SKM-1 (cell line): ENCODE results near the gene VWA8.
"Not testable (repeated sequence)": the region's sequence is repeated elsewhere in the genome, so short reads cannot be mapped to it uniquely, and the experiment has no call there.

Source experiments
- DNase-seq: peaks from one replicate; lab custom pipeline; 2025; ENCODE audit not compliant: unreplicated experiment; lab: John Stamatoyannopoulos, UW

The VWA8 gene

DNA sequence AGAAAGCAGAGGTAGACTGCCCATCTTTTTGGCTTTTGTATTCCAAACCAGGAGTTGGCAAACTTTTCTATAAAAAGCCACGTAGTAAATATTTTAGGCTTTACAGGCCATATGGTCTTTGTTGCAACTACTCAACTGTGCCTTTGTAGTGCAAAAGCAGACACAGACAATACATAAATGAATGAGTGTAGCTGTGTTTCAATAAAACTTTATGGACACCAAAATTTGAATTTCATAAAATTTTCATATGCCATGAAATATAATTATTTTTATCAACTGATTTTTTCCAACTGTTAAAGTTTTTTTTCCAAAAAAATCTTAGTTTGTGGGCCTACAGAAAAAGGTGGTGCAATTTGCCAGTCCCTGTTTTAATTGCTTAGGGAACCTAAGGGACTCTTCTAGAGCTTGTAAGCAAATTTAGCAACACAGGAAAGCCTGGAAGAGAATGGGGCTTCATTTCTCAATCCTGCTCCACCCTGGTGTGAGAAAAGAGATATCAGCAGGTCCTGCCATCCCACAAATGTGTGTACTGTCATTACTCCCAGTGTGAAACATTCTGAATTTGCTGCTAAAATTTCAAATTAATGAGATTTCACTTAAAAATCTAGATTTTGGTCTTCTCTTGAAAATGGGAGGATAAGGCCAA is 309.4 kb downstream of the VWA8 start:
- DNase-seq, result no peak

DNA sequence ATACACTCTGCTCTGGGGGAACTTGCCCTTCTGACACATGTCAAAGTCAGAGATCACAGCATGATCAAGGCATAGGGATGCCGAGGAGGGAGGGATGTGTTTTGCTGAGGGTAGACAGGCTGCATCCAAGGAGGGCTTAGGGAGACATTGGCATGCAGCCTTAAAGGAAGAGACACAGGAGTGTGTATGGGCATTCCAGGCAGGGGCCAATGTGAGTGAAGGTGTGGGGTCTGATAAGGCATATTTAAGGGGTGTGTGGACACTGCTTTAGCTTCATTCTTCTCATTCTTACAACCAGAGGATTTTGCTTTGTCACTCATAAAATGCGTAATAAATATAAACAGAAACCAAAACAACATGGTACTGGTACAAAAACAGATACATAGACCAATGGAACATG is 310.2 kb downstream of the VWA8 start:
- DNase-seq, result no peak

DNA sequence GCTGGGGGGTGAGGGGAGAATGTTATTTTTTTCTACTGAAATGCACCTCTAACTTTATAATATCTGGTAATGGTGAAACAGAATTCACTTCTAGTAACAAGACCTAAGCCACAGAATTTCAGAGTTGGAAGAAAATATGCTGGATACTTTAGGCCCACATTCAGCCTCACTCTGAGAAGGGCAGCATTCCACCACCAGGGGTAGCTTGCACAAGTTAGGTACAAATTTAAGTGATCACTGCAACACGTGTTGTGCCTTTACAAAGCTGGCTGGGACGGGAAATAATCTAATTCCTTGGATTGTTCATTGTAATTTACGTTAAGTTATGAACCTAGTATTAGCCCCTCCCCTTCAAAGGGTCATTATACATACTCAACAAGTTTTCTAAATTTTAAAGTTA is 311.2 kb downstream of the VWA8 start:
- DNase-seq, result no peak

DNA sequence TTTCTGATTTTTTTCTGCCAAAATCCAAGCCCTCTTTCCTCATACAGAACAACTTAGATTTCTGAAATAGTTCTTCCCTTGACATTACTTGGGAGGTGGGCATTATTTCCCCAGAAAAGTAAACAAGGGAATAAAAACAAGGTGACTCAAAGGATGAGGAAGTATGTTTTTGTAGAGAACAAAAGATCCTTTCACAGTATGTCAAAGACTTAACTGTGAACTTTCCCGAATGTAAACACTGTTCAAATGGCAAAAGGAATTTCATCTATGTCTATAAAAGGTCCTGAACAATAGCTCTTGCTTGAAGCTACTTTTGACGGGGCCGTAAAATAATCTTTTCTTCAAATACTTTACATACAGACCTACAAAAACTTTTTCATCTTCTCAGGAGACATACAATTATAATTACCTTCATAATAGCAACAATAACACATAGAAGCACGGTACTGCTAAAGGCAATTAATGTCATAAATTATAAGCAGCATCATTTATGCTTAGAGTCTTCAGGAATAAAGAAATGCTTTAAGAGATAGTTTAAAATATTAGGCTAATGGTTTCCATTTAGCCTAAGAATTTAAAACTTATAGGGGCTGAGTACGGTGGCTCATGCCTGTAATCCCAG is 312.5 kb downstream of the VWA8 start:
- DNase-seq, result no peak

DNA sequence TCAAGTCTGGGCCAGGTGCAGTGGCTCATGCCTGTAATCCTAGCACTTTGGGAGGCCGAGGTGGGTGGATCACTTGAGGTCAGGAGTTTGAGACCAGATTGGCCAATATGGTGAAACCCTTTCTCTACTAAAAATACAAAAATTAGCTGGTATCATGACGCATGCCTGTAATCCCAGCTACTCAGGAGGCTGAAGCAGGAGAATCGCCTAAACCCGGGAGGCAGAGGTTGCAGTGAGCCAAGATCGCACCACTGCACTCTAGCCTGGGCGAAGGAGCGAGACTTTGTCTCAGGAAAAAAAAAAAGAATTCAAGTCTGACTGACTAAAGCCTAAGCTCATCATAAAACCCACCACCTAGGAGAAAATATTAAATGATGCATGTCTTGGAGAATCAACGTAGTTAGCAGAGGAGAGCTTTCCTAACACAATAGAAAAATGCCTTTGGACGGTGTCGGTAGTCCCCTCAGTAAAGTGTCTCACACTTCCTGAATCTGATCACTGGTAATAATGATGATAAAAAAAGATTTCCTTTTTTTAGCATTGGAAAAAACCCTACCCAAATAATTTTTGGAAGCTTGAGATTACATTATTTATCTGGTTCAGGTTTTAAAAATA is 313.1 kb downstream of the VWA8 start:
- DNase-seq, result not testable (repeated sequence)

DNA sequence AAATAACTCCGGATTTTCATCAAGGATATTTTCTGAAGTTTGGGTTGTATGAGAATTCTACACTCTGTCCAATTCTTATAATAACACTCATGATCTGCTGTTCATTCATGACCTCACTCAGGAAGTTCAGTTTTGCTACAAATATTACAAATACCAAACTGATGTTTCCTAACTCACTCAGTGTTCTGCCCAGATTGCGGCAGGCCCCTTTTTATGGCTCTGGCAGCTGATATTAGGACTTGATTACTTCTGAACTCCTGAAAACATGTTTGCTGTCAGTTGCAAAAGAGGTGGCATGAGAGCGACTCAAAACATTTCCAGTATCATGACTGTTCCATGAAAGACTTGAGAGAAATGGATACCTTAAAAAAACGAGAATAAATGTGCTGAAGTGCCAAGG is 315.6 kb downstream of the VWA8 start:
- no peak for DNase-seq

DNA sequence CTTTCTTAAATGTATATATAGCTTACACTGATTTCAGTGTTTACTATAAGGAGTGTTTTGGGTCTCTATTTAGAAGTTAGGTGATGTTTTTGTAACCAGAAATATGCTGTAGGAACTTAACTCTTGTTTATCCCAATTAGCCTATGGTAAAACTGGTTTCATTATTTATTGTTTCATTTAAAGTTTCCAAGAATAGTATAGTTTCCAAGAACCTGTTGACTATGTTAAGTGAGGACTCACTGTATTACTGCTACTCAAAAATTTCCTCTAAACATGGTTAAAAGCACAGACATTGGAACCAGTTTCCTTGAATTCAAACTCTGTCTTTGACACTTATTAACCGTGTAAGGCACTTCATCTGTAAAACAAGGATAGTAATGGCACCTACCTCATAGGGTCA is 316.2 kb downstream of the VWA8 start:
- DNase-seq, result no peak

DNA sequence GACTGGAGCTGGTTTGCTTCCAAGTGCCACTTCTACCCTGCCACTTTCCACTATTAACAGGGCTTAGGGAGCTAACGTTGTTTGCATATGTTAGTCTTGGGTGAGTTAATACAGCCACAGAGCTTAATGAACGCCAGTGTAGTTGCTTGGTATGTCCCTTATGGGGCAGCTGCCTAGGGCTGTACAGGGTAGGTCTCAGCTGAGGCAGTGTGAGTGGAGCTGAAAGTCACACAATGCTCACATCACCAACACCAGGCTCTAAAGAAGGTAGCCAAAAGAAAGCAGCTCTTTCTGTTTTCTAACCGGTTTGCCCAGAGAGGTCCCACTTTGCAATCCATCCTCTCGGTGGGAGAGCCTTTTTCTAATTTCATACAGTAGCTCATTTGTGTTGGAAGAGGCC is 317.4 kb downstream of the VWA8 start:
- DNase-seq, result no peak

DNA sequence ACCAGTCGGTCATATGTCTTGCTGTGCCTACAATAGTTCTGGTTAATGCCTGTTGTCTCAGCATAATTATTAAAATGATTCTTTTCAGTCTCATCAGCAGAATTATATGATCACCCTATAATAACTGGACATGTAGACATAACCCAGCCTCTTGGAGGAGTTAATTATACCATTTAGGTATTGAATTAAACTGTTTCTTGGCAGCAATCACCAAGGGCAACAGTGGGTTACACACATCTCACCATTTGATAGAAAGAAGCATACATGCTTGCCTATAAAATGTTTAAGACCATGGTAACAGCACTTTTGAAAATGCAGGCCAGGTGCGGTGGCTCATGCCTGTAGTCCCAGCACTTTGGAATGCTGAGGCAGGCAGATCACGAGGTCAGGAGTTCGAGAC is 318.9 kb downstream of the VWA8 start:
- DNase-seq, result no peak

DNA sequence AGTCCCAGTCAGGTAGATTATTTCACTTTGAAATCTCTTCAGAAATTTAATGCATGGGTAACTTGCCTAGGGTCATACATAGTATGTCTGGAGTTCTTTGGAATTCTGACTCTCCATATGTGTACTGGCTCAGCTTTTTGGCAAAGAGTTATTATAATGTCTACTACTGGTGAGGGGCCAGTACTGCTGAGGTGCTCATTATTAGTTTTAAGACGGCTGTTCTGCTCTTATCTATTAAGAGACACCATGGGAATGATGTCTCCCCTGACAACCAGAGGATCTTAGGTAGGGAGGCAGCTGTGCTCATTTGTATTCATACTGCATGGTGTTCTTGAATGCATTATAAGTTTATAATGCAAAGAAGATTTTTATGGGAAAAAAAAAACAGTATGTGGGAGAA is 319.5 kb downstream of the VWA8 start:
- no peak for DNase-seq

DNA sequence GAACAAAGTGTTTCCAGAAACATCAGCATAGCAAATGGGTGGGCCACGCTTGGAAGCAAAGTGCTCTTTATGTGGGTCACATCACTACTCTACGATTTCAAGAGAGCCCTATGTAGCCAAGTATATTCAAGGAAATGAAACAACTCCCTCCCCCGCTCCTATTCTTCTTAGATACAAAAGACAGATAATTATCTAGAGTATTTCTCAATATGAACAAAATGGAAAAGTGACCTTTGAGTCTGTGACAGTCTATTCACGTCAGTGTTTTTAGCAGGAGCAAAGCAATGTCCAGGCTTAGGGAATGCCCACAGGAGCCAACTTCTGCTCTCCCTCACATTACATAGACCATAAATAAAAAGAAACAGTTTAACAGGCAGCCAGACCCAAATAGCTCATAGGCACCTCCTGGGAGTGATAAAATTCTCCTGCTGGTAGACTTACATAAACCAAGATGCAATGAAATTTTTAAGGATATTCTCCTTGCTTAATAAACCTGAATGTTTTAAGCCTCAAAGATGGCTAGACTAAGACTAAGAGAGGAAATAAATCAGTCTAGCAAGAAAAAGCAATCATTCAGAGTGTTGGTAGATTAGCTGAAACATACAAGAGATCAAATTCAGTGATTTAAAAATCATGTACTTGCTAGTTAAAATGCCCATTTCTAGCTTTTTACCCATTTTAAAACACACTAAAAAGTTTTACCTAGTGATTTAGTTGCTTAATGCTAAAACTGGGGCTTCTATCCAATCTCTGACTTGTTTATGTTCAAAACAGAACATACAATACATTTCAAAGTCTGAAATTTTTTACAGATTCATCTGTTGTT is 320.7 kb downstream of the VWA8 start:
- no peak for DNase-seq

DNA sequence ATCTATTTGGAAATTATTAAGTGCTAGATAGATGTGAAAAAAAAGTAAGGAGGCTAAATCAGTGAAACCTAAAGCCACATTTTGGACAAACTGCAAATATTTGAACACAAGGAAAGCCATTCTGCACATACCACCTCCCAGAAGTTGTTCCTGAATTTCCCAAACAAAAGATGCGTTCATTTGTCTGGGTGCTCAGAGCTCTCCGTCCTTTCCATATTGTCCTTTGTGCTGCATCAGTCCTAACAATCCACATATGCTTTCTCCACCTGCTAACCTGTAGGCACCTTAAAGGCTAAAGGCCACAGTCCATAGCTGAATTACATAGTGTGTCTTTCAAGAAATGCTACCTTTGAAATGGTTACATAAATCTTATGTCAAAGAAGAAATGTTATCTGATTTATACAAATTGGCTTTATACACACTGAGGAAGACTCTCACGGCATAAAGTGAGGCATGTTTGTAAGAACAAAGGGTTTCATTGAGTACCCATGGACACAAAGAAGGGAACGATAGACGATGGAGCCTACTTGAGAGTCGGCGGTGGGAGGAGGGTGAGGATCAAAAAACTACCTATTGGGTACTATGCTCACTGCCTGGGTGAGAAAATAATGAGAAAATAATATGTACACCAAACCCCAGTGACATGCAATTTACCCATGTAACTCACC is 321.5 kb downstream of the VWA8 start:
- no peak for DNase-seq

DNA sequence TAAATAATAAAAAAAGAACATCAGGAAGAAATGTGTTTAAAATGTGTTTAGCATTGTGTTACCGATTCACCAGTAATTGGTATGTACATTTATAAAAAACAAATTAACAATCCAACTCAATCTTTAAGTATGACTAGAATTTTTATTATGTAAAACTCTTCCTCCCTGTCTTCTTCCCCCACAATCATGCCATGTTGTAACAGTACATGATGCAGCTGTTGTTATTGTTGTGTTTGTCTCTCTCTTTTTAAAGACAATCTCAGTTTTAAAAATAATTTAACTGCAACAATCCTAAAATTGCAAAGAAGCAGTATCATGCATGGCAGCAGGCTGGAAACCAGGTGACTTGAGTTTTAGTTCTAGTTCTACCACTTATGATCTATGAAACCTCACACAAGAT is 323.3 kb downstream of the VWA8 start:
- no peak for DNase-seq

DNA sequence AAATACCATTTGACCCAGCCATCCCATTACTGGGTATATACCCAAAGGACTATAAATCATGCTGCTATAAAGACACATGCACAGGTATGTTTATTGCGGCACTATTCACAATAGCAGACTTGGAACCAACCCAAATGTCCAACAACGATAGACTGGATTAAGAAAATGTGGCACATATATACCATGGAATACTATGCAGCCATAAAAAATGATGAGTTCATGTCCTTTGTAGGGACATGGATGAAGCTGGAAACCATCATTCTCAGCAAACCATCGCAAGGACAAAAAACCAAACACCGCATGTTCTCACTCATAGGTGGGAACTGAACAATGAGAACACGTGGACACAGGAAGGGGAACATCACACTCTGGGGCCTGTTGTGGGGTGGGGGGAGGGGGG is 323.9 kb downstream of the VWA8 start:
- DNase-seq, result not testable (repeated sequence)

DNA sequence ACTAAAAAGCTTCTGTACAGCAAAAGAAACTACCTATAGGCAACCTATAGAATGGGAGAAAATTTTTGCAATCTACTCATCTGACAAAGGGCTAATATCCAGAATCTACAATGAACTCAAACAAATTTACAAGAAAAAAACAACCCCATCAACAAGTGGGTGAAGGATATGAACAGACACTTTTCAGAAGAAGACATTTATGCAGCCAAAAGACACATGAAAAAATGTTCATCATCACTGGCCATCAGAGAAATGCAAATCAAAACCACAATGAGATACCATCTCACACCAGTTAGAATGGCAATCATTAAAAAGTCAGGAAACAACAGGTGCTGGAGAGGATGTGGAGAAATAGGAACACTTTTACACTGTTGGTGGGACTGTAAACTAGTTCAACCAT is 324.3 kb downstream of the VWA8 start:
- not testable (repeated sequence) for DNase-seq

DNA sequence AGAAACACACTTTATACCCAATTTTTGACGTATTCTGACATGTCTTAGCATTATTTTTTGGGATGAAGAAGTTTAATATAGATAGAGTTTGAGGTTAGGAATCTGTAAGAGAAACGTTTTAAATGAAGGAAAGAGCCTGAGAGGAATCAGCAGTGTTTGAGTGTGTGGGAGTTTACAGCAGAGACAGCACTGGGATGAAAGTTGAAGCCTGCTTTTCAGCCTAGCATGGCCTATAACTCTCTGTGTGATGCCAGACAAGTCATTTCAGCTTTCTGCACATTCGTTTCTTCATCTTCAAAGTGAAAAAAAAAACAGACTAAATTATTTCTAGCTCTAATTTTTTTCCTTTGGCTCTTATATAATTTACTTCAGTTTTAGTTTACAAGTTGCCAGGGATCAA is 326.5 kb downstream of the VWA8 start:
- DNase-seq, result no peak

DNA sequence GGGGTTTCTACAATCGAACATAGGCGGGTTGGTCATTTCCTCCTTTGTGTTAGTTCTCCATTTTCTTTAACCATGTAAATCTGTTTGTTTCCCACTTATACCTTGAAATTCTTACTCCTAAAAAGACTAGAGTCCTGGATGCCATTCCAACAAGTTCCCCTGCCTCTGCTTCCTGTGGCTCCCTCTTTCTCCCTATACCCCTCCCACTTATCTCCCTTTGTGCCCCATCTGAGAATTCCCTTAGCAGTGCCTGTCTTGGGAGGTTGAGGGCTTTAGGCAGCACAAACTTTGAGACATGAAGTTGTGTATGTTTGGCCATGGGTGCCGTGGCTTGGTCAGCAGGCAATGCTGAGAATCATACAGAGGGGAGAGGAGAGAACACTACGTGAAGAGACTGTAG is 327.1 kb downstream of the VWA8 start:
- DNase-seq, result no peak

DNA sequence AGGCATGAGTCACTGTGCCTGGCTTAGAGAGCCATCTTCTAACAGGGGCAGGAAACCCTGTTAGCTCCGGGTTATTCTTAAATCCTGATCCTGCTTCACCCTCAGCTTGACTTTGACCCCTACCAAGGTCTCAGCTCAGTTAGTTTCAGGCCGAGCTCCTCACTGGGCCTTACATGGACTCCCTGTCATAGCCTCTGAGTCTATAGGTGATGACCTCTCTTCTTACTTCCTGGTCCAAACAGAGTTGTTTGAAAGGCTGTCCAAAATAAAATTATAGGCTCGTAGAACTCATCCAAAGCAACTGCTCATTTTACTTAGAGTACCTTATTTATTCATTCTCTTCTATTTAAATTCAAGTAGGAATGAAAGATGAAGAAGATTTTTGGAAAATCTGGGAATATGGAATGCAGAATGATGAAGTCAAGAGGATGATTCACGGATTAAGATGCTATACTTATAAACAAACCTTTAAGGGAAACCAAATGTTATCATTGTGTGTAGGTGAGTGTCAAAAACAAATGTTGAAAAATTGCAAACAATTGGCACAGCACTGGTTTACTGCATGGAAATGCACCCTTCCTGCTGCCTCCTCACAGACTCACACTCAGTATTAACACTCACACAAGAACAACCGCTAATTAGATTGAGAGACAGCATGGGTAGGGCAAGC is 329.5 kb downstream of the VWA8 start:
- no peak for DNase-seq

DNA sequence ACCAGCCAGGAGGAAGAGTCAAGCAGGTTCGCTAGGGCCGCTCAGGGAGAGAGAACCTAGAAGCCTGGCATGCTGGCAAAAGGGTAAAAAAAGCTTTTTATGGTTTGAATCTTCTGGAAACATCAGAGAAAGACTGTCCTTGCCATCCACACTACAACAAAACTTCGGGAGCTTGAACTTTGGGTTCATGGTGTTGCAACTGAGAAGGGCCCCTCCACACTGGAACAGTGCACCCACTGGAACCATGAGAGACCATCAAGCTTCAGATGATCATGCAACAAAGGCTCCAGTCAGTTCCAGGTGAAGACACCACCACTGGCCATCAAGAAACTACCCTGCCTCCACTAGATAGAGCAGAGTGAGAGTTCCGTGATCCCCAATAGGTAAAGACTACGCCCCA is 333.5 kb downstream of the VWA8 start:
- no peak for DNase-seq

DNA sequence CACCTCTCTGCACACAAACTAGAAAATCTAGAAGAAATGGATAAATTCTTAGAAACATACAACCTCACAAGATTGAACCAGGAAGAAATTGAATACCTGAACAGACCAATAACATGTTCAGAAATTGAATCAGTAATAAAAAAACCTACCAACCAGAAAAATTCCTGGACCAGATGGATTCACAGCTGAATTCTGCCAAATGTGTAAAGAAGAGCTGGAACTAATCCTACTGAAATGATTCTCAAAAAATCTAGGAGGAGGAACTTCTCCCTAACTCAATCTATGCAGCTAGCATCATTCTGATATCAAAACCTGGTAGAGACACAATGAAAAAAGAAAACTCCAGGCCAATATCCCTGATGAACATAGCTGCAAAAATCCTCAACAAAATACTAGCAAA is 336.9 kb downstream of the VWA8 start:
- no peak for DNase-seq
